HCT116 (cell line): ENCODE results near the gene SUV39H2. TPM values are rescaled to one million over a fixed set of nuclear protein-coding genes. Genes with fewer than 3 reads are reported as not detected.

Experiments
- ATAC-seq: fragments of 200-7000 bp; cut with Tn5 transposase; 2 replicates; pipeline ENCODE4 v1.9.1; 2020; ENCODE audit warnings: mild to moderate bottlenecking, moderate library complexity
- BruUV-seq: library from RNA; stranded (reverse); fragments of 400-500 nt; replicated peaks from 2 replicates; lab custom pipeline; 2021; lab: Mats Ljungman, UMichigan
- CTCF ChIA-PET: fragments of 300-600 bp; sonication (Branson Sonifier 250); formaldehyde crosslinking; loops from one replicate; lab custom pipeline; 2021; ENCODE audit warnings: antibody characterized with exemption; lab: Charles Lee
- POLR2A ChIA-PET: fragments of 300-600, 350-600 bp; sonication (Branson Sonifier 250); formaldehyde crosslinking; loops from one replicate; lab custom pipeline; 2021; ENCODE audit warnings: antibody characterized with exemption; lab: Charles Lee
- RAD21 ChIA-PET, 2 experiments: fragments of 300-600 bp; sonication (Branson Sonifier 250); formaldehyde crosslinking; loops; one replicate each; lab custom pipeline; 2023; ENCODE audit warnings: low total read pairs in 2 of 2; ENCODE audit not compliant: uncharacterized antibody in 2 of 2, unreplicated experiment in 2 of 2, low non-redundant PET in 1 of 2; lab: Charles Lee
- DNase-seq: peaks from one replicate; pipeline ENCODE4 v3.0.0-alpha.2; 2010; ENCODE audit warnings: low read depth, low spot score
- H2AFZ ChIP-seq: fragments of 200-600 bp; shearing (Covaris generic), sonication (generic); 2 replicates; pipeline ENCODE4 v1.6.1; 2017; ENCODE audit warnings: low read depth, mixed run types, mixed read lengths, antibody characterized with exemption, low read length; ENCODE audit not compliant: poor library complexity, severe bottlenecking
- H3K27ac ChIP-seq: 2 replicates; pipeline ENCODE4 v1.5.1; 2012; ENCODE audit warnings: low read depth, low read length
- H3K27me3 ChIP-seq: fragments of 200-600 bp; sonication (generic); 2 replicates; pipeline ENCODE4 v1.6.1; 2016; ENCODE audit warnings: mixed run types, low read length, mixed read lengths; ENCODE audit not compliant: insufficient read depth
- H3K36me3 ChIP-seq, 2 experiments: fragments of 200-500 bp in 1 of 2; fragments of 200-600 bp in 1 of 2; sonication (Bioruptor generic) in 1 of 2; sonication (generic) in 1 of 2; 2 replicates each; pipeline versions ENCODE4 v1.5.1 to v1.6.1; 2014 to 2016; ENCODE audit warnings: low read length in 2 of 2, inconsistent platforms in 1 of 2, mixed read lengths in 1 of 2, mixed run types in 1 of 2; ENCODE audit not compliant: insufficient read depth in 2 of 2, control insufficient read depth in 1 of 2
- H3K4me1 ChIP-seq, 2 experiments: fragments of 200-600 bp in 1 of 2; sonication (generic) in 1 of 2; 2 replicates each; pipeline versions ENCODE4 v1.5.1 to v1.6.1; 2012 to 2017; ENCODE audit warnings: low read length in 2 of 2, inconsistent platforms in 1 of 2, mild to moderate bottlenecking in 1 of 2, mixed read lengths in 1 of 2, mixed run types in 1 of 2, moderate library complexity in 1 of 2; ENCODE audit not compliant: insufficient read depth in 2 of 2, control insufficient read depth in 1 of 2
- H3K4me2 ChIP-seq: fragments of 200-600 bp; sonication (generic); 2 replicates; pipeline ENCODE4 v1.6.1; 2017; ENCODE audit warnings: mixed run types, low read length, mixed read lengths
- H3K4me3 ChIP-seq, 2 experiments: fragments of 200-600 bp in 1 of 2; sonication (generic) in 1 of 2; replicated peaks in 1 of 2; 2 replicates each; pipeline ENCODE4 v1.5.1; 2011 to 2016; ENCODE audit warnings: low read length in 2 of 2, control low read depth in 1 of 2, low read depth in 1 of 2, mild to moderate bottlenecking in 1 of 2, mixed read lengths in 1 of 2, mixed run types in 1 of 2
- H3K79me2 ChIP-seq: fragments of 200-600 bp; sonication (generic); 2 replicates; pipeline ENCODE4 v1.6.1; 2017; ENCODE audit warnings: mild to moderate bottlenecking, mixed run types, low read length, moderate library complexity, mixed read lengths; ENCODE audit not compliant: insufficient read depth
- H3K9ac ChIP-seq: fragments of 200-600 bp; sonication (generic); 2 replicates; pipeline ENCODE4 v1.6.1; 2016; ENCODE audit warnings: low read length, mixed read lengths
- H3K9me2 ChIP-seq: fragments of 200-600 bp; sonication (generic), shearing (Covaris generic); 2 replicates; pipeline ENCODE4 v1.6.1; 2017; ENCODE audit warnings: mixed run types, mild to moderate bottlenecking, moderate library complexity; ENCODE audit not compliant: insufficient read depth
- H3K9me3 ChIP-seq, 2 experiments: fragments of 200-500 bp in 1 of 2; fragments of 200-600 bp in 1 of 2; sonication (Bioruptor generic) in 1 of 2; sonication (generic) in 1 of 2; 2 replicates each; pipeline ENCODE4 v1.6.1; 2014 to 2017; ENCODE audit warnings: low read length in 2 of 2, mixed read lengths in 2 of 2, inconsistent platforms in 1 of 2, low read depth in 1 of 2, mild to moderate bottlenecking in 1 of 2, mixed run types in 1 of 2, moderate library complexity in 1 of 2; ENCODE audit not compliant: control insufficient read depth in 1 of 2, insufficient read depth in 1 of 2
- H4K20me1 ChIP-seq: fragments of 200-600 bp; sonication (generic), shearing (Covaris generic); 2 replicates; pipeline ENCODE4 v1.6.1; 2017; ENCODE audit warnings: mixed run types, mild to moderate bottlenecking, moderate library complexity; ENCODE audit not compliant: insufficient read depth
- JUND ChIP-seq: IDR thresholded peaks from 2 replicates; pipeline ENCODE4 v1.6.1; 2012
- REST ChIP-seq: IDR thresholded peaks from 2 replicates; pipeline ENCODE4 v1.6.1; 2012; ENCODE audit warnings: low read depth
- intact Hi-C: fragments of 100-400 bp; cut with micrococcal nuclease; formaldehyde crosslinking; loops from 2 replicates; pipeline ENCODE4 v1.10.0; 2022
- total RNA-seq: library from RNA; stranded (reverse); gene quantifications from one replicate; pipeline ENCODE4 v1.2.1, GENCODE V29; 2021; ENCODE audit not compliant: unreplicated experiment

The SUV39H2 gene
- total RNA-seq, 1 experiment from 2014 or later = 26.6 TPM

- DNase-seq = no peak
Observed at GRCh38 chr10:14880229-14880628, 1.6 kb downstream of the SUV39H2 start.

More at GRCh38 chr10:14880229-14880628, 1.6 kb downstream of the SUV39H2 start:
- peak; percentile 42 for TF ChIP-seq REST
- no peak for TF ChIP-seq JUND
- no peak overlapping the region for H2AFZ ChIP-seq
- H4K20me1 ChIP-seq = no peaks in the 10 kb centered on the region
- peaks cover 9 to 18% of the 10 kb centered on the region in 2 experiments for H3K4me1 ChIP-seq
- H3K9me2 ChIP-seq = no peaks in the 10 kb centered on the region
- H3K9me3 ChIP-seq = no peaks in the 10 kb centered on the region
- peak overlapping the region; percentile 76 to 88 for H3K4me3 ChIP-seq
- H3K9ac ChIP-seq = peak overlapping the region; percentile 93
- H3K27me3 ChIP-seq = no peaks in the 10 kb centered on the region
- peaks cover 7% of the 10 kb centered on the region in 2 experiments; a peak in 3 of 4 replicates for H3K36me3 ChIP-seq
- CTCF ChIA-PET = no interaction called here
- H3K4me2 ChIP-seq = peak overlapping the region; percentile 80
- RAD21 ChIA-PET = no interaction called here
- POLR2A ChIA-PET = no interaction called here
- ATAC-seq = no peak
- peaks cover 84% of the 10 kb centered on the region for H3K79me2 ChIP-seq
- BruUV-seq = no TSS peak
- H3K27ac ChIP-seq = no peak overlapping the region
- intact Hi-C loops = no loop called here
